ENCODE results near the gene PXN.

GRCh38 chr12:120214626-120215356, 50.7 kb downstream of the PXN start:
- TF ChIP-seq CREB5 (CRISPR knock-in tag; IDR thresholded peaks at IDR 0.05; ENCODE audit: low read depth) (no peak), ZNF8 (CRISPR knock-in tag; IDR thresholded peaks at IDR 0.05) (no peak), GLIS3 (CRISPR knock-in tag; IDR thresholded peaks at IDR 0.05) (no peak), ISL1 (CRISPR knock-in tag; IDR thresholded peaks at IDR 0.05) (no peak), RARB (CRISPR knock-in tag; IDR thresholded peaks at IDR 0.05) (no peak), ZFP30 (CRISPR knock-in tag; IDR thresholded peaks at IDR 0.05) (no peak)

All from SK-N-SH treated with all-trans-retinoic acid at 6 μM for 48 hours (cell line).